Transverse colon (tissue), 4 donors: ENCODE data around the gene PCNX2. TPM values are rescaled to one million over a fixed set of nuclear protein-coding genes. Genes with fewer than 3 reads are reported as not detected.

Experiments used
- DNase-seq: peaks from one replicate; pipeline ENCODE4 v3.0.0-alpha.2; 2019
- H3K27ac ChIP-seq, 4 donors: fragments of 200-600 bp; sonication (generic); 2 replicates each; pipeline ENCODE4 v1.5.1; 2016 to 2018; ENCODE audit warnings: inconsistent platforms in 4 of 4
- H3K27me3 ChIP-seq: fragments of 200-600 bp; sonication (generic); 2 replicates; pipeline ENCODE4 v1.5.1; 2017; ENCODE audit warnings: inconsistent platforms
- H3K36me3 ChIP-seq, 4 donors: fragments of 200-600 bp; sonication (generic); 2 replicates each; pipeline ENCODE4 v1.5.1; 2017 to 2019; ENCODE audit warnings: inconsistent platforms in 4 of 4
- H3K4me1 ChIP-seq, 4 donors: fragments of 200-600 bp; sonication (generic); 2 replicates each; pipeline ENCODE4 v1.5.1; 2017 to 2020; ENCODE audit warnings: inconsistent platforms in 4 of 4
- H3K4me3 ChIP-seq, 4 donors: fragments of 200-600 bp; sonication (generic); 1 replicate in 1 of 4; 2 replicates in 3 of 4; pipeline versions ENCODE4 v1.5.1 to v1.6.1; 2017 to 2019; ENCODE audit warnings: inconsistent platforms in 4 of 4
- H3K9me3 ChIP-seq, 2 donors: fragments of 200-600 bp; sonication (generic); 2 replicates each; pipeline ENCODE4 v1.5.1; 2017 to 2019; ENCODE audit warnings: inconsistent platforms in 2 of 2
- CTCF ChIP-seq, 5 experiments: fragments of 200-600 bp in 3 of 5; fragments of 450-650 bp in 2 of 5; sonication (generic) in 3 of 5; IDR thresholded peaks; 1 replicate in 2 of 5; 2 replicates in 3 of 5; pipeline ENCODE4 v1.5.1; 2016 to 2017; ENCODE audit warnings: antibody characterized with exemption in 5 of 5, inconsistent platforms in 3 of 5, mild to moderate bottlenecking in 2 of 5, moderate library complexity in 1 of 5
- EP300 ChIP-seq: sonication (generic); formaldehyde crosslinking; IDR thresholded peaks from one replicate; pipeline ENCODE4 v1.6.1; 2017; ENCODE audit warnings: antibody characterized with exemption, low read depth
- POLR2A ChIP-seq: fragments of 450-650 bp; IDR thresholded peaks from one replicate; pipeline ENCODE4 v1.6.1; 2016; ENCODE audit warnings: antibody characterized with exemption, mild to moderate bottlenecking, moderate library complexity
- POLR2AphosphoS5 ChIP-seq, 3 donors: sonication (generic); formaldehyde crosslinking; IDR thresholded peaks; one replicate each; pipeline ENCODE4 v1.6.1; 2016; ENCODE audit warnings: antibody characterized with exemption in 3 of 3
- WGBS, 2 donors: methylation state at CpG; one replicate each; pipeline ENCODE4 v1.1.5; 2018; ENCODE audit warnings: low coverage in 1 of 2; 5-methylcytosine and 5-hydroxymethylcytosine counted together
- in situ Hi-C, 4 donors: fragments of 200-750 bp; cut with MboI; loops; one replicate each; pipeline versions ENCODE4 v1.15.0 to v1.15.1; 2017; ENCODE audit warnings: low sequenced_read_pairs in 3 of 4, low pct_ligation_motif_present in 1 of 4, low pct_unique_long_range_greater_than_20kb in 1 of 4
- intact Hi-C: fragments of 100-400 bp; cut with DNase I; formaldehyde crosslinking; loops from one replicate; pipeline ENCODE4 v1.15.1; 2023; ENCODE audit warnings: low total_unique reads
- total RNA-seq, 4 donors: library from RNA; depleted of rRNA; stranded (reverse); fragments of >200 nt; gene quantifications; one replicate each; pipeline ENCODE4 v1.1.0, GENCODE V29; 2016

The PCNX2 gene
- total RNA-seq, 4 donors from 2014 or later: 6.8 to 518 (median 11.8) TPM

GRCh38 chr1:232983375-232983774 lies 312.1 kb downstream of the PCNX2 start:
- Histone ChIP-seq H3K27me3 (no peaks in the 10 kb centered on the region), H3K4me1 (peaks cover 0 to 13% (median 9%) of the 10 kb centered on the region in 4 donors), H3K4me3 (no peak overlapping the region), H3K9me3 (no peaks in the 10 kb centered on the region), H3K36me3 (peaks cover 0 to 4% (median 0%) of the 10 kb centered on the region in 4 donors), H3K27ac (no peak overlapping the region)
- intact Hi-C loops: no loop called here
- 83 to 95% methylated on average over 2 to 14 of the region's 14 CpGs for WGBS, 2 donors
- in situ Hi-C loops: no loop called here
- no peak for DNase-seq
- TF ChIP-seq POLR2AphosphoS5 (IDR thresholded peaks at IDR 0.05): no peak
- TF ChIP-seq POLR2A: no peak
- no peak for TF ChIP-seq EP300
- no peak for TF ChIP-seq CTCF (IDR thresholded peaks at IDR 0.05)

- Histone ChIP-seq H3K4me1 (peaks cover 0 to 13% (median 9%) of the 10 kb centered on the region in 4 donors), H3K27ac (no peak overlapping the region), H3K27me3 (no peaks in the 10 kb centered on the region), H3K9me3 (no peaks in the 10 kb centered on the region), H3K36me3 (peaks cover 0 to 6% (median 0%) of the 10 kb centered on the region in 4 donors), H3K4me3 (no peak overlapping the region)
- no peak for DNase-seq
- TF ChIP-seq EP300 (no peak), CTCF (IDR thresholded peaks at IDR 0.05) (no peak), POLR2AphosphoS5 (IDR thresholded peaks at IDR 0.05) (no peak), POLR2A (no peak)
- in situ Hi-C loops (no loop called here), intact Hi-C loops (no loop called here)
- WGBS, 2 donors: 40 to 93% methylated on average over 1 to 13 of the region's 13 CpGs
Observed at GRCh38 chr1:232982238-232982944, 313.1 kb downstream of the PCNX2 start.

- no peaks in the 10 kb centered on the region for H3K27me3 ChIP-seq
- in situ Hi-C loops (no loop called here), intact Hi-C loops (no loop called here)
- TF ChIP-seq CTCF (IDR thresholded peaks at IDR 0.05) (no peak), POLR2A (no peak), POLR2AphosphoS5 (IDR thresholded peaks at IDR 0.05) (no peak), EP300 (no peak)
- peaks cover 0 to 6% (median 0%) of the 10 kb centered on the region in 4 donors for H3K36me3 ChIP-seq
- H3K4me3 ChIP-seq: no peak overlapping the region
- H3K27ac ChIP-seq: no peak overlapping the region
- no peak for DNase-seq
- peaks cover 0 to 13% (median 9%) of the 10 kb centered on the region in 4 donors for H3K4me1 ChIP-seq
- H3K9me3 ChIP-seq: no peaks in the 10 kb centered on the region
- 91 to 97% methylated on average over 7 to 9 of the region's 9 CpGs for WGBS, 2 donors
Observed at GRCh38 chr1:232980986-232981560, 314.5 kb downstream of the PCNX2 start.

- Histone ChIP-seq H3K4me3 (no peak overlapping the region), H3K9me3 (no peaks in the 10 kb centered on the region), H3K4me1 (peaks cover 0 to 11% (median 7%) of the 10 kb centered on the region in 4 donors), H3K27ac (no peak overlapping the region), H3K27me3 (no peaks in the 10 kb centered on the region), H3K36me3 (peaks cover 0 to 6% (median 0%) of the 10 kb centered on the region in 4 donors)
- no peak for DNase-seq
- no peak for TF ChIP-seq EP300
- no peak for TF ChIP-seq CTCF (IDR thresholded peaks at IDR 0.05)
- no peak for TF ChIP-seq POLR2AphosphoS5 (IDR thresholded peaks at IDR 0.05)
- TF ChIP-seq POLR2A: no peak
- 83 to 86% methylated on average over 4 to 13 of the region's 13 CpGs for WGBS, 2 donors
- intact Hi-C loops: no loop called here
- in situ Hi-C loops: no loop called here
Observed at GRCh38 chr1:232980355-232980978, 315.1 kb downstream of the PCNX2 start.
